Activated CD4-positive, alpha-beta T cell treated with anti-CD3 and anti-CD28 coated beads, Interleukin-2, amount 50 U/mL, for 16 hours (primary cell): ENCODE results near the gene SH2D5.
A peak's percentile ranks its signal among the peaks of the same experiment; 100 is the strongest.

Source experiments
- DNase-seq: peaks from one replicate; pipeline ENCODE4 v3.0.0-alpha.2; 2020

The SH2D5 gene

GRCh38 chr1:20732588-20733359 lies at the start of gene SH2D5:
Gene SH2D5 (minus strand): TSS chr1:20732703. CDS start chr1:20728044, 4,659 bp downstream.
- DNase-seq = peak; percentile 81

DNA sequence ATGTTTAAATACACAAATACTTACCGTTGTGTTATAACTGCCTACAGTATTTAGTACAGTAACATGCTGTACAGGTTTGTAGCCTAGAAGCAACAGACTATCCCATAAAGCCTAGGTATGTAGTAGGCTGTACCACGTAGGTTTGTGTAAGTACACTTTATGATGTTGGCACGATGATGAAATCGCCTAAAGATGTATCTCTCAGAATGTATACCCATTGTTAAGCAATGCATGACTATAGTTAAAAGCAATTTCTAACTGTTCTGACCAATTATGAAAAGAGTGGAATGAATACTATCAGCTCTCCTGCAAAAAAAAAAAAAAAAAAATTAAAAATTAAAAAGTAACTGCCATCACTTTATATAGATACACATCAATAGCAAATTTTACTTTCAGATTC lies 43.2 kb upstream of the SH2D5 start:
- peak; percentile 45 for DNase-seq

- DNase-seq = no peak
Observed at GRCh38 chr1:20771780-20772179, 39.3 kb upstream of the SH2D5 start.

GRCh38 chr1:20770314-20771087 lies 38.0 kb upstream of the SH2D5 start:
- no peak for DNase-seq

- DNase-seq = no peak
Observed at GRCh38 chr1:20767271-20767670, 34.8 kb upstream of the SH2D5 start.

- DNase-seq = no peak
Observed at GRCh38 chr1:20763417-20763816, 30.9 kb upstream of the SH2D5 start.

GRCh38 chr1:20760322-20760721 lies 27.8 kb upstream of the SH2D5 start:
- DNase-seq = no peak

GRCh38 chr1:20753589-20753988 lies 21.1 kb upstream of the SH2D5 start:
- DNase-seq = no peak

GRCh38 chr1:20751462-20751990 lies 19.0 kb upstream of the SH2D5 start:
- DNase-seq = no peak

DNA sequence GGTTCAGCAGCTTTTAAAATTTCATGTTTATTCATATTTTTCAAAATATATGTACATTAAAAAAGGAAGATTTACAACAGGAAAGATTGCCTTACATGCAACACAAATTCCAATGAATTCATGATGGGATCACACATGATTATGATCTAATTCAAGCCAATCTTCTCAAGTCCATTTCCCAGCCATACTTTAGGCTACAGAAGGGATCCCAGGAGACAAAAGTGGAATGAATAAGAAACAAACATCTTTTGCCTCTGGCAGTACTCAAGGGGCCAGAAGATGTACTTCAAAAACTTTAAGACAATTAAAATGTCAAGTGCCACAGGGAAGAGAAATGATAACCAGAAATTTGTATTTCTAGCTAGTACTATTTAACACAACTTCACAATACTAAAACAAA lies 10.2 kb upstream of the SH2D5 start:
- DNase-seq = no peak

GRCh38 chr1:20740781-20741180 lies 8.3 kb upstream of the SH2D5 start:
- no peak for DNase-seq

- no peak for DNase-seq
Observed at GRCh38 chr1:20739225-20739624, 6.7 kb upstream of the SH2D5 start.

- no peak for DNase-seq
Observed at GRCh38 chr1:20735581-20736111, 3.1 kb upstream of the SH2D5 start.

DNA sequence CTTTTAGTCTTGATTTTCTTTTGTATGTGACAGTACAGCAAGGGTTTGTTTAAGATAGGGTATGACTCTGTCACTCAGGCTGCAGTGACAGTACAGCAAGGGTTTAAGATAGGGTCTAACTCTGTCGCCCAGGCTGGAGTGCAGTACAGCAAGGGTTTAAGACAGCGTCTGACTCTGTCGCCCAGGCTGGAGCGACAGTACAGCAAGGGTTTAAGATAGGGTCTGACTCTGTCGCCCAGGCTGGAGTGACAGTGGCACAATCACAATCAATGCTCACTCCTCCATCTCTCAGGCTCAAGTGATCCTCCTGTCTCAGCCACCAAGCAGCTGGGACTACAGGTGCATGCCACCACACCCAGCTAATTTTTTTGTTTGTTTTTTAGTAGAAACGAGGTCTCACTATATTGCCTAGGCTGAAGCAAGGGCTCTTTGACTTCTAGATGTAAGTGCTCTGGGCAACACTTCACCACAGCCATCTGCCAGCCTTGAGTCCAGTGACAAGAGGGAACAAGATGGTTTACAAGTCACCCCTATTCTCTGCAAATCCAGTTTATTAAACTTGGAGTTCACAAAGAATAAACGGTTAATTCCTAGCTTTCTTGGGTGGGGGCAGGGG lies 965 bp upstream of the SH2D5 start:
- no peak for DNase-seq

DNA sequence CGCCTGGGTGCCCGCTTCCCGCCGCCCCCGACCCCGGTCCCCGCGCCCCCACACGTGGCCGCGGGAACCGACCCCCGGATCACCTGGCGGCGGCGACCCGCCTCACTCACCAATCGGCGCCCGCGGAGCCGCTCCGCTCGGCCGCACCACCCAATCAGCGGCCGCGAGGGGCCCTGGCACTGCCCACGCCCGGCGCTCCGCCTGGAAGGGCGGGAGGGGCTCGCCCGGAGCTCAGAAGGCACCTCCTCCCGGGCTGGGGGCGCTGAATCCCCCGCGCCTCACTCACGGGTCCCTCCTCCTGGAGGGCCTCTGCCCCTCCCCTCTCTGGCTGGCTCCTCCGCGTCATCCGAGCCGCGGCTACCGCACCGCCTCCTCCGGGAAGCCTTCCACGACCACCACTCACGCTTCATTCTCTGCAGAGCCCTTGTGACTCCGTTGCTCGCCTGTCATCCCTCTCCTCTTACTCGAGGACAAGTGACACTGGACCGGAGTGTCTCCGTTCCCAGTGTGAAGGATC lies 374 bp downstream of the SH2D5 start:
- peak; percentile 55 for DNase-seq

- DNase-seq = no peak
Observed at GRCh38 chr1:20731057-20731991, 1.2 kb downstream of the SH2D5 start.

GRCh38 chr1:20730690-20731056 lies 1.8 kb downstream of the SH2D5 start:
- DNase-seq = no peak

- no peak for DNase-seq
Observed at GRCh38 chr1:20729990-20730689, 2.4 kb downstream of the SH2D5 start.

DNA sequence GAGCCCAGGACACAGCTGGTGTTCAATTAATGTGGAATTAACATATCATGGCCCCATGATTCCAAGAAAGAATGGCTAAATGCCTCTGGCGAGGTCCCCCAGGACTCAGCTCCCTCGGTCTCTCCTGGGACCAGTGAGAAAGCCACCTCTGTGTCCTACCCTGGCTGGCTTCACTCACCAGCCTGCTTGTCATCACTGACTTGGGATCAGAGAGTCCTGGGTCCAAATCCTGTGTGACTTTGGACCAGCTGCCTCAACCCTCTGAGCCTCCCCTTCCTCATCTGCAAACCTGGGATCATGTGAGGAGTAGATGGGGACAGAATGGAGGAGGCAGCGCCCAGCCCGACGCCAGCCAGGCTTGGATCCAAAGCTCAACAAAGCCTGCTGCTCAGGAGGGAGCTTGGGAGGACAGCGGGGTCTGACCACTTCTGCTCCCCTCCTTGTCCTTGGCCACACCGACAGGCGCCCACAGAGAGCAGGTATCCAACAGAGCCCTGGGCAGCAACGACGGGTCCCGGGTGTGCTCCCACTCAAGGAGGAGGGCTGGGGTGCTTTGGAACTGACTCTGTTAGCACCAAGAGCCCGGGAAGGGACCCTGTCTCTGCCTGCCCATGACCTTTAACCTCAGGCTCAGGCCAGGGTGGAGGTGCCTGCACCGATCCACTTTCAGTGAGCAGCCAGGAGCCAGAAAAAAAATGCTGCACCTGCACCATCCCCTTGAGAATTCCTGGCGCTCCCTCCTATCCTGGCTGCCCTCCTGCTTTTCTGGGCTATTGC lies 3.2 kb downstream of the SH2D5 start:
- no peak for DNase-seq

GRCh38 chr1:20728371-20729154 lies 3.9 kb downstream of the SH2D5 start:
- no peak for DNase-seq
